Naive B cell (primary cell): ENCODE results near the gene SLC38A4. TPM values are rescaled to one million over a fixed set of nuclear protein-coding genes. Genes with fewer than 3 reads are reported as not detected.

Experiments
- ATAC-seq, 2 donors: fragments of 150-1000 bp; cut with Tn5 transposase; 2 replicates each; pipeline ENCODE4 v1.10.0; 2021; ENCODE audit warnings: low read depth in 2 of 2, mild to moderate bottlenecking in 2 of 2, moderate library complexity in 2 of 2
- DNase-seq: peaks from one replicate; pipeline ENCODE4 v3.0.0; 2022
- H3K27ac Mint-ChIP-seq, 6 donors: one replicate each; pipeline ENCODE4 v1.8.0; 2020 to 2022; ENCODE audit warnings: mild to moderate bottlenecking in 6 of 6, mixed read lengths in 6 of 6, moderate library complexity in 5 of 6, inconsistent platforms in 2 of 6
- H3K27me3 Mint-ChIP-seq, 3 donors: one replicate each; pipeline ENCODE4 v1.8.0; 2021 to 2022; ENCODE audit warnings: mixed read lengths in 3 of 3, mild to moderate bottlenecking in 1 of 3
- H3K36me3 Mint-ChIP-seq, 2 donors: one replicate each; pipeline ENCODE4 v1.8.0; 2020 to 2022; ENCODE audit warnings: mixed read lengths in 2 of 2, inconsistent platforms in 1 of 2, mild to moderate bottlenecking in 1 of 2
- H3K4me1 Mint-ChIP-seq, 3 donors: one replicate each; pipeline ENCODE4 v1.8.0; 2020 to 2022; ENCODE audit warnings: mixed read lengths in 3 of 3, inconsistent platforms in 1 of 3, mild to moderate bottlenecking in 1 of 3, moderate library complexity in 1 of 3
- H3K4me3 Mint-ChIP-seq, 8 donors: one replicate each; pipeline ENCODE4 v1.8.0; 2020 to 2022; ENCODE audit warnings: mild to moderate bottlenecking in 8 of 8, mixed read lengths in 8 of 8, moderate library complexity in 8 of 8, inconsistent platforms in 2 of 8
- H3K9me3 Mint-ChIP-seq, 7 donors: one replicate each; pipeline ENCODE4 v1.8.0; 2020 to 2022; ENCODE audit warnings: mixed read lengths in 7 of 7, mild to moderate bottlenecking in 5 of 7, inconsistent platforms in 2 of 7, moderate library complexity in 1 of 7
- polyA plus RNA-seq, 6 donors: library from polyadenylated mRNA; unstranded; fragments of 300-500 nt; fragmentation: Illumina TruSeq; gene quantifications; one replicate each; pipeline ENCODE4 v1.2.3, GENCODE V29; 2021; ENCODE audit warnings: low read depth in 6 of 6

The SLC38A4 gene
- polyA plus RNA-seq, 6 donors from 2014 or later: not detected

DNA sequence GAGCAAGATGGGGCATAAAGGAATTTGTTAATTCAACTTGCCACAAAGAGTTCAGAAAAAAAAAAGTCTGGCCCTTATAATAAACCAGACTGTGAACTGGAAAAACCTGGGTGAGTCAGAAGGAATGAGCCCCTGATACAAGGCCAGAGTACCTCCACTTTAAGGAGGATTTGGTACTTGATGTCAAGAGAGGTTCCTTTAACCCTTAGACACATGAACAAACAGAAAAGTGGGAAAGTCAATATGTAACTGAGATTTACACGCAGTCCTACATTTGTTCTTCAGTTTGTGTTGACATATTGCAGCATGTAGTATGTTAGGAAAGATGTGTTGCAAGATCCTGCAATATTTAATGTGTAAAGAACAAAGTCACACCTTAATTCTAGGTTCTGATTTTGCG, 14.2 kb upstream of the SLC38A4 start:
- no peaks in the 10 kb centered on the region for H3K4me1 Mint-ChIP-seq
- no peak overlapping the region for H3K27ac Mint-ChIP-seq
- peaks cover 0 to 6% of the 10 kb centered on the region in 2 donors for H3K36me3 Mint-ChIP-seq
- ATAC-seq (no peak), DNase-seq (no peak)
- H3K9me3 Mint-ChIP-seq: peaks cover 0 to 2% (median 0%) of the 10 kb centered on the region in 7 donors
- no peak overlapping the region for H3K4me3 Mint-ChIP-seq
- peaks cover 18 to 52% (median 25%) of the 10 kb centered on the region in 3 donors for H3K27me3 Mint-ChIP-seq

DNA sequence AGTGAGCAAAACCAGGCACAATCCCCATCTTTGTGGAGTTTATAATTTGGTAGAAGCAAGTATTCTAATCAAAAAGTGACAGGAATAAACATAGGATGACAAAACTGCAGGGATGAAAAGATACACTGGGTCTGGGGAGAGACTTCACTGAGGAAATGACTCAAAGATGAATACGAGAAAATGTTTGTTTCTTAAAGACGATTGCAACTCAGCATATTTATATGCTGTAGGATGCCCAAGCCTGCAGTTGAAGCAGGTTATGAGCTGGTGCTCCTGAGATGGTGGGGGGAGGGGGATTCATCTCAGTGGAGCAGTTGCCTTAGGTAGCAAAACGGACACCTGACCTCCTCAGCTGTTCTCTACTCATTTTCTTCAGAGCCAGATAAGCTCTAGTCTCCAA, 13.4 kb upstream of the SLC38A4 start:
- peaks cover 23 to 50% (median 24%) of the 10 kb centered on the region in 3 donors for H3K27me3 Mint-ChIP-seq
- no peak overlapping the region for H3K27ac Mint-ChIP-seq
- no peak for ATAC-seq
- peaks cover 0 to 6% of the 10 kb centered on the region in 2 donors for H3K36me3 Mint-ChIP-seq
- H3K4me1 Mint-ChIP-seq: no peaks in the 10 kb centered on the region
- peaks cover 0 to 2% (median 0%) of the 10 kb centered on the region in 7 donors for H3K9me3 Mint-ChIP-seq
- no peak for DNase-seq
- H3K4me3 Mint-ChIP-seq: no peak overlapping the region

DNA sequence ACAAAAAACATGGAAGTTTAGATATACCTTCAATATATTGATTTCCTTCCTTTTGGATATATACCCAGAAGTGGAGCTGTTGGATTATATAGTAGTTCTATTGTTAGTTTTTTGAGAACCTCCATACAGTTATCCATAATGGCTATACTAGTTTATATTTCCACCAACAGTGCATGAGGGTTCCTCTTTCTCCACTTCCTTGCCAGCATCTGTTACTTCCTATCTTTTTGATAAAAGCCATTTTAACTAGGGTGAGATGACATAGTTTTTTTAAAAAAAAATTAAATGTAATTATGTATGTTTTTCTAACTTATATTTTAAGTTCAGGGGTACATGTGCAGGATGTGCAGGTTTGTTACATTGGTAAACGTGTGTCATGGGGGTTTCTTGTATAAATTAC, 10.0 kb upstream of the SLC38A4 start:
- ATAC-seq (no peak), DNase-seq (no peak)
- Mint-ChIP-seq H3K4me1 (peaks cover 11 to 12% (median 11%) of the 10 kb centered on the region in 3 donors), H3K27ac (no peak overlapping the region), H3K9me3 (peaks cover 0 to 4% (median 0%) of the 10 kb centered on the region in 7 donors), H3K4me3 (no peak overlapping the region), H3K27me3 (peaks cover 40 to 64% (median 47%) of the 10 kb centered on the region in 3 donors), H3K36me3 (peaks cover 4 to 13% of the 10 kb centered on the region in 2 donors)

DNA sequence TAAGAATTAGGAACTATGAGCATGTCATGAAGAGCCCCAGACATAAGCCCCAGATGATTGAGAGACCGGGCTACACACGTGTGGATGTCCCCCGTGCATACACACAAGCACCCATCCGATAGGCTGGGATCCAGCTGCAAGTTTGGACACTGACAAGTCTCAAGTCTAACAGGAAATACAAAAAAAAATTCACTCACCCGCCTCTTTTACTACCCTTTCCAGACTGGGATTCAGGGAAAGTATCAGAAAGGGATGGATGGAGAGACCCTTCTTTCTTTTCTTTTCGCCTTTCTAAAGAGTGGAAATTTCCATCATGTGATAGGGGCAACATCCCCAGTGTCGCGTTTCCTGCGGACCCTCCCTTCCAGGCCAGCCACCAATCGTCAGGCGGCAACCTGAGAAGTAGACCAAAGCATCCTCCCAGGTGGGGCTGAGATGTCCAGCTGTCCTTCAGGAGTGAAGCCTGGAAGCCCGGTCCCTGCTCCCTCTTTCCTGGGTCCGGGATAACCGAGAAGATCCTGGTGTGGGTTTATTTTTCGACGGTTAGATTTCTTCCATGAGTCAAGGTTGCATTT, 6.4 kb upstream of the SLC38A4 start:
- DNase-seq (no peak), ATAC-seq (no peak)
- Mint-ChIP-seq H3K4me3 (peak overlapping the region in 4 of 8 donors; percentile 10 to 46 (median 22)), H3K4me1 (peaks cover 13 to 15% (median 13%) of the 10 kb centered on the region in 3 donors), H3K27ac (no peak overlapping the region), H3K9me3 (peaks cover 0 to 4% (median 0%) of the 10 kb centered on the region in 7 donors), H3K27me3 (peaks cover 67 to 80% (median 70%) of the 10 kb centered on the region in 3 donors), H3K36me3 (peaks cover 4 to 13% of the 10 kb centered on the region in 2 donors)

DNA sequence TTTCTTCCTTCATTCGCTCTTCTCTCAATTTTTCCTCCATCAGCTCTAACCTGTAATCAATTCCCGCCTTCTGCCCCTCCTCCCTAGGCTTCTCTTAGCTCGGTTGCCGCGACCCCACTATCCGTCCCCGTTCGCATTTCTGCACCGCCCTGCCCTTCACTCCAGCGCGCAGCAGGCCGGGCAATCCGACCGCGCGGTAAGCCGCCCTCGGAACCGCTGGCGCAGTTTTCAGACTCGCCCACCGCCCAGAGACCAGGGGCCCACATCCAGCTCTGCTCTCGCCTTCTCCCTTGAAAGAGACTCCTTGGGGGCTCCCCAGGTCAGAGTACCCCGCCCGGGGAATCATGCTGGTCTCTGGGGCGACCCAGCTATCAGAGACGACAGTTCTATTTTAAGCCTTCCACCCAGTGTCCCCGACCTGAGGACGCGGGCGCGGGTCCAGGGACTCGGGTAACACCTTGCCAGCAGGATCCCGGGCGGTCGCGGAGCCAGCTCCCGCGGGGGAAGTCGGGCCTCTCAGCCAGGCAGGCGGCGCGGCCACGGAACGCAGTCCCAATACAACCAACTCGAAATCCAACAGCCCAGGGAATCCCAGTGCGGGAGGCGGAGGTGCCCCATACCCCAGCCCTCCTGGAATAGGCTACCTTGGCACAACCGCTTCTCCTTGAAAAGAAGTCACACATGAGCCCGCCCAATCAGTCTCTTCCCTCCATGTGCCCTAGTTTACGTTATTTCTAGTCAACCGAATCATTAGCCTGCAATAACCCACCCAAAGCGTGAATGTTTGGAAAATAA, 5.7 kb upstream of the SLC38A4 start:
- Mint-ChIP-seq H3K27me3 (peaks cover 69 to 78% (median 70%) of the 10 kb centered on the region in 3 donors), H3K36me3 (peaks cover 4 to 9% of the 10 kb centered on the region in 2 donors), H3K4me1 (peaks cover 13 to 15% (median 13%) of the 10 kb centered on the region in 3 donors), H3K4me3 (peak overlapping the region in 7 of 8 donors; percentile 10 to 70 (median 46)), H3K27ac (no peak overlapping the region), H3K9me3 (peaks cover 0 to 4% (median 0%) of the 10 kb centered on the region in 7 donors)
- ATAC-seq (no peak), DNase-seq (no peak)

DNA sequence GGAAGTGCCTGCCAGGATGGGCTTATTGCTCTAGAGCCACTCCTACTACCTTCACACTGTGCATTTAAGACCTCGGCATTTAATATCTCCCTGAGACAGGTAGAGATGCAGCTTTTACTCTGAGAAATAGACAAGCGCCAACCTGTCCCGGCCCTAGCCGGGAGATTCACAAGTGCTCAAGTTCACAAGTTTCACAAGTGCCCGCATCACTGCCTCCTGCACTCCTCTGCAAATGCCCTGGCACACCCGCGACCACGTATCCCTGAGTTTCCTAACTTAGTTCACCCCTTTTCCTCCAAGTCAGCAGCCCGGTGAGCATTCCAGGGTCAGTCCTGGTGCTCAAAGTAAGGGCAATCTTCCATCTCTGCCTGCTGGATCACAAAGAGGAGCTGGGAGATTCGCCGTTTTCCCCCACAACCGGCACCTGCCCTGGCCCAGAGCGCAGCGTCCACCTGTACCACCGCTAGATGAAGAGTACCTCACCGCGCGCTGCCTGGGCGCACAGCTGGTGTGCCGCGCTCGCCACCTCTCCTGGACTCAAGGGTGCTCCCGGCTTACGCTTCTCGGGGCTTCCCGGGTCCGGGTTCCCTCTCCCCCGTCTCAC, 5.0 kb upstream of the SLC38A4 start:
- ATAC-seq (no peak), DNase-seq (no peak)
- Mint-ChIP-seq H3K4me1 (peaks cover 13 to 15% (median 13%) of the 10 kb centered on the region in 3 donors), H3K27ac (no peak overlapping the region), H3K27me3 (peaks cover 73 to 79% (median 75%) of the 10 kb centered on the region in 3 donors), H3K4me3 (peak overlapping the region in 5 of 8 donors; percentile 13 to 55 (median 42)), H3K9me3 (peaks cover 0 to 4% (median 0%) of the 10 kb centered on the region in 7 donors), H3K36me3 (peaks cover 7 to 8% of the 10 kb centered on the region in 2 donors)

DNA sequence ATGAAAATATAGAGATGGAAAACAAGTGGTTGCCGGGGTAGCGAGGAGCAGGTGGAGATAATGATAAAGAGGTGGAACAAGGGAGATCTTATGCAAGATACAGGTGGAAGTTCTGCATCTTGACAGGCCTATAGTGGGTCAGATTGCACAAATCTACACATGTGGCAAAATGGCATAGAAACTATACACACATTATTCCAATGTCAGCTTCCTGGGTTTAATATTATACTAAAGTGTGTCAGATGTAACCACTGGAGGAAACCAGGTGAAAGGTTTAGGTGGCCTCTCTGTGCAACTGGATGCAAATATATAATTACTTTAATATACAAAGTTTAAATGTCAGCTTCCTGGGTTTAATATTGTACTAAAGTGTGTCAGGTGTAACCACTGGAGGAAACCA, 1.1 kb downstream of the SLC38A4 start:
- peaks cover 37 to 60% (median 58%) of the 10 kb centered on the region in 3 donors for H3K27me3 Mint-ChIP-seq
- no peak overlapping the region for H3K4me3 Mint-ChIP-seq
- DNase-seq (no peak), ATAC-seq (no peak)
- peaks cover 0 to 4% of the 10 kb centered on the region in 2 donors for H3K36me3 Mint-ChIP-seq
- no peak overlapping the region for H3K27ac Mint-ChIP-seq
- peaks cover 0 to 10% (median 3%) of the 10 kb centered on the region in 7 donors for H3K9me3 Mint-ChIP-seq
- no peaks in the 10 kb centered on the region for H3K4me1 Mint-ChIP-seq

DNA sequence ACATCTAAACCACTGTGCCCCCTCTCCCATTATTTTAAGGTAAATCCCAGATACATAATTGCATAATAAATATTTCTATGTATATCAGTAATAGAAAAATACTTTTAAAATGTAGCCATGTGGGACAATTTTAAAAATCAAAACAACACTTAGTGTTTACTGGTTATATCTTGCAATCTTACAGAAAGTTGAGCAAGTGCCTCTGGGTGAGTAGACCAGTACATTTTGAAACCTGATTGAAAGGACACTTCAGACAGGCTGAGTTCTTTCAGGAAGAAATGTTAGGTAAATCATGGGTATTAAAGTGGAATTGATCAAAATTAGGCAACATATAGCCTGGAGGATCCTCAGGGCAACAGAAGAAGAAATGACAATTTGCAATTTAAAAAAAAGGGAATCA, 7.2 kb downstream of the SLC38A4 start:
- H3K27me3 Mint-ChIP-seq: peaks cover 6 to 13% (median 10%) of the 10 kb centered on the region in 3 donors
- H3K36me3 Mint-ChIP-seq: no peaks in the 10 kb centered on the region

DNA sequence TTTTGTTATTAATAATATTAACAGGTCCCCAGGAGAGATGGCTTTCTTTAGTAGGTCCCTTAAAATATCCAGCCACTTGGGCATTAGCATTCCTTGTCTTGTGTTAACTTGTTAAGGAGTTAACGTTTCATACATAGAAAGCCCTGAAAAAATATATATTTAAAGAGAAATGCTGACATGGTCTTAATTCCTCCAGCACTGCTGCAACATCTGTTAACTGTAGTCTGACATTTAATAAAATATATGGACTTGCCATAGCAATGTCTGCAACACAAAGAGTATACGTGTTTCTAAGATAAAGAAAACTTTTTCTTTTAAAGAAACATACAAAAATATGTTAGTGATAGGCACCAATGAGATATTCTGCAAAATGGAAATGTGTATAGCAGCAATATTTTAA, 10.0 kb downstream of the SLC38A4 start:
- Mint-ChIP-seq H3K4me1 (no peaks in the 10 kb centered on the region), H3K4me3 (no peak overlapping the region)
- ATAC-seq: no peak

More for the DNA sequence above, 7.2 kb downstream of the SLC38A4 start:
- no peak for DNase-seq
- ATAC-seq: no peak
- H3K4me3 Mint-ChIP-seq: no peak overlapping the region
- H3K9me3 Mint-ChIP-seq: peaks cover 0 to 10% (median 3%) of the 10 kb centered on the region in 7 donors
- H3K27ac Mint-ChIP-seq: no peak overlapping the region
- no peaks in the 10 kb centered on the region for H3K4me1 Mint-ChIP-seq

DNA sequence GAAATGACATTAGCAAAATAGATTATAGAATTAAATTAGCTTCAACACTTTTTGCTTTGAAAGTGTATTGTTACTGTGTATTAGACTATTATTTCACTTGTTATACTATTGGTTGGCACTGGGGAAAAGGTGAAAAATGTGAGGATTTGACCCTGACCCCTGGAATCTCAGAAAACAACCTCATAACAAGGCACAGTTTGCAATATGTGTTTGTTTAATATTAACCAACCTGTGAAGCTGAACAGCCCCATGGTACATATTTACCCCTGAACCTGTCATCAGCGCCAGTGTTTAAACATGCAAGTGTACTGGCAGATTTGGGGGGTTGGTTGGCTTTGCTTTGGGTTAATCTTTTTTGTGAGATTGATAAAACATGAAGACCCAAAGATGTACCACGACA, 11.7 kb downstream of the SLC38A4 start:
- Mint-ChIP-seq H3K36me3 (no peaks in the 10 kb centered on the region), H3K9me3 (no peaks in the 10 kb centered on the region), H3K4me3 (no peak overlapping the region), H3K27ac (no peak overlapping the region), H3K27me3 (peaks cover 4 to 12% (median 5%) of the 10 kb centered on the region in 3 donors), H3K4me1 (no peaks in the 10 kb centered on the region)
- ATAC-seq: no peak
- DNase-seq: no peak

More for the DNA sequence above, 10.0 kb downstream of the SLC38A4 start:
- H3K36me3 Mint-ChIP-seq: no peaks in the 10 kb centered on the region
- H3K9me3 Mint-ChIP-seq: peaks cover 0 to 3% (median 0%) of the 10 kb centered on the region in 7 donors
- H3K27me3 Mint-ChIP-seq: peaks cover 4 to 5% (median 5%) of the 10 kb centered on the region in 3 donors
- DNase-seq: no peak
- no peak overlapping the region for H3K27ac Mint-ChIP-seq

DNA sequence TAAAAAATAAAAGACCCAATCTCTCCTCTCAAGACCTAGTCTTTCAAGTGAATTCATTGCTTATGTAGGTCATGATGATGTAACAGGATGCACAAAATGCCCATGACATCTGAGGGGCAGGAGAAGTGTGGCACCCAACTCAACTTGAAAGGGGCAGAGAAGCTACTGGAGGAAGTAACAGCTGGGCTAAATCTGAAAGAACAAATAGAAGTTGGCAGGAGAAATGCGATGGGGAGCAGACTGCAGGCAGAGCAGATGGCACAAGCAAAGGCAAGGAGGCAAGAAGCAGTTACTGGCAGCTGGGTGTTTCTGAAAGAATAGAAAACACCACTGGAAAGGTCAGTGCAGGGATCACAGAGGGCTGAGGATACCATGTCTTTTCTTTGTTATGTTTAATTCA, 14.6 kb downstream of the SLC38A4 start:
- DNase-seq: no peak
- Mint-ChIP-seq H3K4me3 (no peak overlapping the region), H3K27ac (no peak overlapping the region), H3K27me3 (peaks cover 4 to 27% (median 7%) of the 10 kb centered on the region in 3 donors), H3K4me1 (no peaks in the 10 kb centered on the region), H3K36me3 (peaks cover 0 to under 1% of the 10 kb centered on the region in 2 donors), H3K9me3 (no peaks in the 10 kb centered on the region)
- ATAC-seq: no peak

DNA sequence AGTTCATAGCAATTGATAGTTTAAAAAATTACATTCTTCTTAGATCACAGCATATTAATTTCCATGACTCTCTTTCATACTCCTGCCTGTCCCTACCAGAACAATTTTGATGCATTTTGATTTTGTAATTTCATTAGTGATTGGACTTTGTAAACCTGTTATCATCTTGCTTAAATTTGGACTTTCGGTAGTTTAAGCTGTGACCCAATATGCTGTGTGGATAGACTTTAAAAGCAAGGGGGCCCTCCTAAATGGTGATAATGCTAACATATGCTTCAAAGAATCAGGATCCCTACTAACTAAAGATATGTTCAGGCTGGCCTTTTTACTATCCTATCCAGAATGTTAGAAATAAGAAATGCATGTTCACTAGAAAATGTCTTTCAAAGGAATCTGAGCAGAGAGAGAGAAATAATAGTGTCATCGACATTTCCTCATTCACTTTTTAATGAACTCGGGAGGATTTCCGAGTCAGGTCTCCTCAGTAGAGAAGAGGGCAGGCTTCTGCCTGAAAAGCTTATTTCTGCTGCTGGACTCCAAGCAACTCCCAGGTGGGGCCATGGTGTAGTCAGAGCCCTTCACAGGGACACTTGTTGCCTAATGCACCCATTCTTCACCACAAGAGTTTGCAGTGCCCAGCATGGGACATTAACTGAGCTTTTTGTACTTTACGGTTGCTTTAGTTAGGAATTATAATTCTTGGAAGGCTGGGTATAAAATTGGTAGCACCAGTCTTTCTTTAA, 16.7 kb downstream of the SLC38A4 start:
- Mint-ChIP-seq H3K4me1 (no peaks in the 10 kb centered on the region), H3K27me3 (peaks cover 4 to 31% (median 11%) of the 10 kb centered on the region in 3 donors), H3K36me3 (peaks cover 0 to 5% of the 10 kb centered on the region in 2 donors), H3K9me3 (no peaks in the 10 kb centered on the region), H3K4me3 (no peak overlapping the region), H3K27ac (no peak overlapping the region)
- DNase-seq: no peak
- no peak for ATAC-seq

DNA sequence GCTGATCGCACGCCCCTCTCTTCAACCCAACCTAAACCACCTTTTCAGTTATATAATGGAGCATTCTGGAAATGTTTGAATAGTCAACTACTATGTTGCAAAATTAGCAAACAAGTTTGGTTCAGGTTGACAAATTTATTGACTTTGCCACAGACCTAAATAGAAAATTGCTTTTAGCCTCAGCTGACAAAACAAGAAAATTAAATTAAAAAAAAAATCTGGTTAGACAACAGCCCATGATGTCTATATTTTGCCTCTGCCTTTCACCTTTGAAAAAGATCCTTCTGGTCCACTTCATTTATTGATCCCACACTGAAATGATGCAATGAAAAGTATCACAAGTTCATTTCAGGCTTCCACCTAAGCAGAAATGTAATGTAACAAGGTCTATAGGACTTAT, 17.5 kb downstream of the SLC38A4 start:
- Mint-ChIP-seq H3K9me3 (no peaks in the 10 kb centered on the region), H3K4me1 (no peaks in the 10 kb centered on the region), H3K36me3 (peaks cover 0 to 5% of the 10 kb centered on the region in 2 donors), H3K4me3 (no peak overlapping the region), H3K27ac (no peak overlapping the region), H3K27me3 (peaks cover 0 to 28% (median 11%) of the 10 kb centered on the region in 3 donors)
- no peak for ATAC-seq
- DNase-seq: no peak
